ENCODE measurements around the gene SPTAN1.

- no peak for TF ChIP-seq CTCF (IDR thresholded peaks at IDR 0.05)
- TF ChIP-seq POLR2A (IDR thresholded peaks at IDR 0.05), result no peak
Observed at GRCh38 chr9:128552744-128553440, 505 bp downstream of the SPTAN1 start.
